Peyer's patch (tissue), 4 donors: ENCODE measurements around the gene HS3ST1. TPM values are rescaled to one million over a fixed set of nuclear protein-coding genes. Genes with fewer than 3 reads are reported as not detected.

Experiments used
- DNase-seq, 3 donors: peaks; one replicate each; pipeline ENCODE4 v3.0.0-alpha.2; 2017 to 2019
- H3K27ac ChIP-seq, 4 donors: fragments of 200-600 bp; sonication (generic); one replicate each; pipeline ENCODE4 v1.5.1; 2016 to 2019
- H3K27me3 ChIP-seq, 2 donors: fragments of 200-600 bp; sonication (generic); one replicate each; pipeline ENCODE4 v1.5.1; 2019
- H3K36me3 ChIP-seq, 3 donors: fragments of 200-600 bp; sonication (generic); one replicate each; pipeline ENCODE4 v1.5.1; 2016 to 2019
- H3K4me1 ChIP-seq, 4 donors: fragments of 200-600 bp; sonication (generic); one replicate each; pipeline ENCODE4 v1.5.1; 2016 to 2019
- H3K4me3 ChIP-seq, 4 donors: fragments of 200-600 bp; sonication (generic); 1 replicate in 3 of 4; 2 replicates in 1 of 4; pipeline ENCODE4 v1.5.1; 2016 to 2019; ENCODE audit warnings: mild to moderate bottlenecking in 1 of 4
- H3K9me3 ChIP-seq, 4 donors: fragments of 200-600 bp; sonication (generic); one replicate each; pipeline ENCODE4 v1.5.1; 2016 to 2019; ENCODE audit warnings: mild to moderate bottlenecking in 1 of 4
- CTCF ChIP-seq, 6 experiments: fragments of 450-650 bp in 4 of 6; fragments of 200-600 bp in 2 of 6; sonication (generic) in 1 of 6; IDR thresholded peaks; one replicate each; pipeline ENCODE4 v1.5.1; 2017 to 2019; ENCODE audit warnings: antibody characterized with exemption in 6 of 6, mild to moderate bottlenecking in 3 of 6, moderate library complexity in 1 of 6
- POLR2A ChIP-seq, 2 donors: fragments of 450-650 bp; IDR thresholded peaks; one replicate each; pipeline ENCODE4 v1.5.1; 2017; ENCODE audit warnings: antibody characterized with exemption in 2 of 2, mild to moderate bottlenecking in 2 of 2, moderate library complexity in 2 of 2
- total RNA-seq, 4 donors: library from RNA; depleted of rRNA; stranded (reverse); fragments of >200 nt; gene quantifications; one replicate each; pipeline ENCODE4 v1.1.0, GENCODE V29; 2016

The HS3ST1 gene
- total RNA-seq, 4 donors from 2014 or later: 1.3 to 15.9 (median 3.0) TPM

- peak in 5 of 6 experiments; percentile 41 to 95 (median 88) for TF ChIP-seq CTCF (IDR thresholded peaks at IDR 0.05)
- peak; percentile 75 to 78 for TF ChIP-seq POLR2A (IDR thresholded peaks at IDR 0.05)
These were observed 405 bp upstream of the HS3ST1 start for GRCh38 chr4:11428899-11429698.

GRCh38 chr4:11427121-11427996, 1.3 kb downstream of the HS3ST1 start:
- Histone ChIP-seq H3K4me3 (peak overlapping the region; percentile 54 to 76 (median 67)), H3K9me3 (no peaks in the 10 kb centered on the region), H3K27ac (peak overlapping the region in 1 of 4 donors; percentile 74), H3K4me1 (peaks cover 0 to 13% (median 0%) of the 10 kb centered on the region in 4 donors), H3K36me3 (no peaks in the 10 kb centered on the region), H3K27me3 (no peaks in the 10 kb centered on the region)
- TF ChIP-seq CTCF (IDR thresholded peaks at IDR 0.05): no peak
- TF ChIP-seq POLR2A (IDR thresholded peaks at IDR 0.05): no peak
- DNase-seq: no peak

More at GRCh38 chr4:11428899-11429698, 405 bp upstream of the HS3ST1 start:
- Histone ChIP-seq H3K4me1 (peaks cover 0 to 13% (median 0%) of the 10 kb centered on the region in 4 donors), H3K27ac (peak overlapping the region; percentile 74 to 93 (median 82)), H3K4me3 (peak overlapping the region; percentile 54 to 76 (median 67)), H3K9me3 (no peaks in the 10 kb centered on the region), H3K36me3 (no peaks in the 10 kb centered on the region), H3K27me3 (no peaks in the 10 kb centered on the region)
- DNase-seq: peak; percentile 66 to 96 (median 93)

- TF ChIP-seq POLR2A (IDR thresholded peaks at IDR 0.05) (no peak), CTCF (IDR thresholded peaks at IDR 0.05) (no peak)
- Histone ChIP-seq H3K27ac (no peak overlapping the region), H3K4me1 (peaks cover 0 to 13% (median 0%) of the 10 kb centered on the region in 4 donors), H3K9me3 (no peaks in the 10 kb centered on the region), H3K36me3 (no peaks in the 10 kb centered on the region), H3K27me3 (no peaks in the 10 kb centered on the region), H3K4me3 (peak overlapping the region in 1 of 4 donors; percentile 76)
- DNase-seq: no peak
These were observed 2.0 kb downstream of the HS3ST1 start for GRCh38 chr4:11426731-11427120.

GRCh38 chr4:11426003-11426402, 2.7 kb downstream of the HS3ST1 start:
- H3K27ac ChIP-seq: no peak overlapping the region
- DNase-seq: no peak

More at GRCh38 chr4:11426003-11426402, 2.7 kb downstream of the HS3ST1 start:
- no peaks in the 10 kb centered on the region for H3K36me3 ChIP-seq
- no peak for TF ChIP-seq POLR2A (IDR thresholded peaks at IDR 0.05)
- no peak for TF ChIP-seq CTCF (IDR thresholded peaks at IDR 0.05)
- no peaks in the 10 kb centered on the region for H3K27me3 ChIP-seq
- peaks cover 0 to 13% (median 0%) of the 10 kb centered on the region in 4 donors for H3K4me1 ChIP-seq
- H3K9me3 ChIP-seq: no peaks in the 10 kb centered on the region
- H3K4me3 ChIP-seq: no peak overlapping the region
